HG03469 (cell line): ENCODE measurements around the gene AQR.

Experiments used
- ATAC-seq: cut with Tn5 transposase; IDR thresholded peaks from one replicate; pipeline ENCODE4 v1.9.1; 2021; ENCODE audit warnings: mild to moderate bottlenecking, moderate library complexity, moderate number of reproducible peaks; ENCODE audit not compliant: unreplicated experiment

Gene AQR

DNA sequence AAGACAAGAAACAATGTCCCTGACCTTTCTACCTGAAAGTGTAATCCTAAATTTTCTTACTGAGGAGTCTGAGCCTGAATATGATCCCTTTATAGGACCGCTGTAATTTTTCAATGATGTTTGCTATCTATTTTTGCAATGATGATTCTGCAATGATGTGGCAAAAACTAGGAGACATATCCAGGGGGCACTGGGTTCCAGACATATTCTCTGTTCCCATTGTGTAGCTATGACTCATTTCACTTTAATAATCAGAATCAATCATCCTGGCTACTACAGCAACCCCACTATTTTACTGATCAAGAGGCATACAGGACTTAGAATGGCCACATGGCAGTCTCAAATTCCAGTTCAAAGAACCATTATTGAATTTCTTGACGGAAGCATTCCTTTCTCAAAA lies 85.9 kb downstream of the AQR start:
- ATAC-seq: no peak

DNA sequence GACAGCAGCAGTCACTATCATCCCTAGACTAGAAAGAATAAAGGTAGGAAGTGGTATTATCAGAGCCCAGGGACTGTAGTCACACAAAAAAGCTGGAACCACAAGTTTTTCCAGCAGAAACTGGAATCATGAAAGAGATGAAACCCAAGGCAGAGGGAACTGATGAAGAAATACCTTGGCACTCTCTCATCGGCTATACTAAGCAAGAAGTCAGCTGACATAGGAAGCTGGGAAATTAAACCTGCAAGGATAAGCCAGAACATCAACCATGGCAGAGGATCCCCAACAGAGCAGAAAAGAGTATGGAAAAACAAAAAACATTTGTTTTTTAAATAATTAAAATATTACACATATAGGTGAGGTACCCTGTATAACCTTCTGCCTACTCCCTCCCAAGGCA lies 86.5 kb downstream of the AQR start:
- ATAC-seq: no peak

DNA sequence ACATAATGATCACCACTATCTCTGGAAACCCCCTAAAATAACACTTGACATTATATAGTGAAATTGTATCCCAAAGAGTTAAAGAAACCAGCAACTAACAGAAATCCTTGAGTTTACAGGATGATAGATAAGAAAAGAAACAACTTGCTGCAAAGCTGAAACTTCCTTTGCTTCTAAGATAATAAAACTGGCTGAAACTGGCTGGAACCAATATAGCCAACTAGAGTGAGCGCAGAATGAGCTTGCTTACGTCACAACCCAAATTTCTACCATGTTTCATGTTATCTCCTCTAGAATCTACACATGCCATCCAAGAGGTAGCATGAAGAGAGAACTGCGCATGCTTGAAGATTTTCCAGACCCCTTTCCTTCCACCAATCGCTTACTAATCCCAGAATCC lies 90.4 kb downstream of the AQR start:
- no peak for ATAC-seq

DNA sequence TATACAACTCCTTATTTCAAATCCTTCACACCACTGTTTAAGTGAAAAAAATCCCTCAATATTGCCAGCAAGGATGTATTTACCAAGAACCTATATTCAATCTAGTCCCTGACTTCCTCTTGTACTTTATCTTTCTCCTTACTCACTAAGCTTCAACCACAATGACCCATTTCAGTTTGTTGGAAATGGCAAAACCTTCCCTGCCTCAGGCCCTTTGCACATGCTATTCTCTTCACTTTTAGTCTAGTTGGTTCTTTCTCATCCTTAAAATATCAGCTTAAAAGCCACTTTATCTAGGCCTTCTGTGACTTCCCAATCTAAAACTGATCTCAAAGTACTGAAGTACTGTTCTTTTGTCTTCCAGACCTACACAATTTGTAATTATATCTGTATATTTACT lies 92.9 kb downstream of the AQR start:
- no peak for ATAC-seq

DNA sequence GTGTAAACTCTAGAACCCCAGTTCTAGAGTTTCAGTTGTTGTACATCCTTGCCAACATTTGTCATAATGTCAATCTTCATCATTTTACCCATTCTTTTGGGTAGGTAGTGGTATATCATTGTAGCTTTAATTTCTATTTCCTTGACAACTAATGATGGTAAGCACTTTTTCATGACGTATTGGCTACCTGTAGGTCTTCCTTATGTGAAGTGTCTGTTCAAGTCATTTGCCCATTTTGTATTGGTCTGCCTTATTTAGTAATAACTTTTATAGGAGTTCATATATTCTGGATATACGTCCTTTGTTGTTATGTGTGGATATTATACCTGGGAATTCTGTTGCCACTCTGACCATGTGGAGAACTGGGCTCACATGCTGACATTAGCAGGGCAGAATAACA lies 100.4 kb downstream of the AQR start:
- no peak for ATAC-seq

DNA sequence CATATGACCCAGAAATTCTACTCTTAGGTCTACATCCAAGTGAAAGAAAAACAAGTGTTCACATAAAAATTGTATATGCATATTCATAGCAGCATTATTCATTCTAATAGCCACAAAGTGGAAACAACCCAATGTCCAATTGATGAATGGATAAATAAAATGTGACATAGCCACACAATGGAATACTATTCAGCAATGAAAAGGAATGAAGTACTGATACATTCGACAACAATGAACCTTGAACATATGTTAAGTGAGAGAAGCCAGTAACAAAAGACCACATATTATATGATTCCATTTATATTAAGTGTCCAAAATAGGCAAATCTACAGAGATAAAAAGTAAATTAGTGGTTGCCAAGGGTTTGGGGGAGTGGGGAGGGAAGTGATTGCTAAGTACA lies 104.0 kb downstream of the AQR start:
- ATAC-seq: no peak

DNA sequence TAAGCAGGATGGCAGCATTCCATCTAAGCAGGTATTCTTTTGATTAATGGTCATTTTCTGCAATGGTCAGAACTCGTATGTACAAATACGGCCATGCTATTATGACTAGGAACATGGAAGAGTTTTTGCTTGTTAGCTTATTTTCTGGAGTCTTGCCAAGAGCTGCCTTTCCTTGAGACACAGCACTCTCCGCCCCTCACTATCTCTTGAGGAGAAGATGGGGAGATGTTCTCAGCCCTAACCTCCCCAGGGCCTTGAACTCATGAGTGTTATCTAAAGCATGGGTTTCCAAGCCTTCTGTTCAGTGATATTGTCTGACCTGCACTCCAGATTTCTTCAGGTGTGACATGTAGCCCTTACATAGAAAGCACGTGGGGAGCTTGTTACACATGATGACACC lies 108.3 kb downstream of the AQR start:
- ATAC-seq: no peak

DNA sequence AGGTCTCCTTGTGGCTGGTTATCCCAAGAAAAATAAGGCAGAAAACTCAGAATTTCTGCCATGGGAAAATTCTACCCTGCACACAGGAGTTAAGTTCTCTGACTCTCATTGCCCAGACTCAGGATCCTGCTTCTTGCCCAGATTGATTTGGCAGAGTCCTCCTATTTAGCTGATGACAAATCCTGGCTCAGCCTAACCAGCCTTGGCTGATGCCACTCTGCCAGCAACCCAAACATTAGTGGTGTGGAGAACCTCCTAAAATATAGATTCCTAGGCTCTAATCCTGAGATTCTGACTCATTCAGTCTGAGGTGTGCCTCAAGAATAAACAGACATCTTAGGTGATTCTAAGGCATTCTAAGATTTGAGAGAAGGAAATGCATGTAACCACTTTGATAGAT lies 113.6 kb downstream of the AQR start:
- no peak for ATAC-seq

DNA sequence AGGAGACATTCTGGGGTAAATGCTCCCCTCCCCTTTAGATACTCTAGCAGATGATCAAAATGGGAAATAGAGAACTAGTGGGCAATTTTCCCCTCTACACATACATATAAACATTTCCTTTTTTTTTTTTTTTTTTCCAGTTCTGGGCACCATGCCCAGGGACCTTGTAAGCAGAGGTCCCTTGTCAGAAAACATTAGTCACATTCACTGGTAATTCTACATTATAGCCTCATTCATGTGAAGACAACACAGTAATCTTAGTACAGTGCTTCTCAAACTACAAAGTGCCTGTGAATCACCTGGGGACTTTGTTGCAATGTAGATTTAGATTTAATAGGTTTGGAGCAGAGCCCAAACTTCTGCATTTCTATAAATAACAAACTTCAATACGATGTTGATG lies 114.1 kb downstream of the AQR start:
- ATAC-seq: no peak

DNA sequence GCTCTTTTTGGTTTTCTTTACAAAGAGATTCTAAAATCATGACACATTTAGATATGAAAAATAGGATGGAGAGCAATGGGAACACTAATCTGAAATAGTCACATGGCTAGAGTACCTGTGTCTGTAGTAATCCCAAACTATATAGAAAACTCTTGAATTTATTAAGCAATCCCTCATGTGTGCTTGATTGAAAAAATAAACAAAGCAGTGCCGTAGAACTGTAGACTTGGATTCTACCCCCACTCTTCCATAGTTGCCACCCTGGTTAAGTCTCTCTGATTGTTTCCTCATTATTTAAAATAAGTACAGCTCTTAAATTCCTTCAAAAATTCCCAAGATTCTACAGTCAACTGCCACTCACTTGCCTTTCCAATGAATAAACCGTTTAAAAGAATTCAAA lies 115.3 kb downstream of the AQR start:
- no peak for ATAC-seq

DNA sequence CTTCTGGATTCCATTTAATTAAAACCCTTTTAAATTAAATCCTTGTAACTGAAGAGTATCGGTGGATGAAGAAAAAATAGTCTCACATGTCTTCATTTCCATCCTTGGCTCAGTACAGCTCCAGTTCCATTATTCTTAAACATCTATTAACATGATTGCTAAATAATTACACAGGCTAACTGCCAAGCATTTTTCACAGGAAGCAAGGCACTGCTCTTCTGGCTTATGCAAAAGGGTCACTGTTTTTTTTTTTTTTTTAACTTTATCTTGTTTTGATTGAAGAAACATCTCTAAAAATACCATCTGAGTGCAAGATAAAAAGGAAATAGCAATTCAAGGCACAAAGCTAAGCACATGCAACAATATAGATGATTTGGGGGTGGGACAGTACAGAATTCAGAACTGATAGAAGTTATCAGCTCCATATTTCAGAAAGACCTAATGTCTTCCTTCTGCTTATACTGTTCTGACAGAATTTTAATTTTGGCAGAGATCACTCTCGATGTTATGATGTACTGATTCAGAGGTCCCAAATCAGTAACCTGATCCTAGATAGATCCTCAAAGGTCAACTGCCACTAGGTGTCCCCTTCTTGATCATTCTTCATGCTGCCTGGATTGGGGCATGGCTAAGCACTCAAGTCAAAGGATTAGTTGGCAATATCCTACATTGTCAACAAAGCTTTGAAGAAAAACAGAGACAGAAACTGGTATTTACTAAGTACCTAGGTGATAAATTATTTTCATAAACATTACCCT lies 116.4 kb downstream of the AQR start:
- no peak for ATAC-seq

DNA sequence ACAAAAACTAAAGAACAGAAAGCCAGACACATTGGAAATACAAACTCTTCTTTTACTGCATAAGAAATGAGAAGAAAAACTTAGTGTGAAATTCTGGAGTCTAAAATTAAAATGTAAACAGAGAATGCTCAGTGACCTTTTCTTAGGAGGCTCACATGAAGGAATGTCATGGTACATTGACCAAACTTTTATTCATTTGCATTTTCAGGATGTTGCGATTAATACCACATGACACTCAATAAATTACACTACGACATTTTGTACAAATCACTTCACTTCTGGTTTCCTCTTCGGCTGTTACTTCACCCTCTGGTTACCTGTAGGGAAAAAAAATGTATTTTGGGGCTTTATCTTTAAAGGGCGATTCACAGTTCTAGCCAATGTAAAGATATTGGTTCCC lies 117.8 kb downstream of the AQR start:
- ATAC-seq: no peak

DNA sequence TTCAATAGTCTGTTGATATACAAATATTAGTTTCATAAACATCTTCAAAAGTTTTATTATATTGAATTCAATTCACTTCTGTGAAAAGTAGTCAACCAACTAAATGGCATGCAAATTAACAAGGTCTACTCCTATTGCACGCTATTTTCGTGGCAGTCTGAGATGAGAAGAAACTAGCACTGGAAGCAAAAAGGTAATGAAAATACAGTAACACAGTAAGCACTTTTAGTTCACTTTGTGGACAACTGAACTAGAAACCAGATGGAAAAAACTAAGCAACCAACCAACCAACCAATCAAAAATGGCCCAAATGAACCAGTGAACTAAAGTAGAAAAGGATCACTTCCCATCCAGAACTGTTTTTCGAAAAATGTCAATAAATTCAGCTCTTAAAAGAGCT lies 118.5 kb downstream of the AQR start:
- no peak for ATAC-seq

DNA sequence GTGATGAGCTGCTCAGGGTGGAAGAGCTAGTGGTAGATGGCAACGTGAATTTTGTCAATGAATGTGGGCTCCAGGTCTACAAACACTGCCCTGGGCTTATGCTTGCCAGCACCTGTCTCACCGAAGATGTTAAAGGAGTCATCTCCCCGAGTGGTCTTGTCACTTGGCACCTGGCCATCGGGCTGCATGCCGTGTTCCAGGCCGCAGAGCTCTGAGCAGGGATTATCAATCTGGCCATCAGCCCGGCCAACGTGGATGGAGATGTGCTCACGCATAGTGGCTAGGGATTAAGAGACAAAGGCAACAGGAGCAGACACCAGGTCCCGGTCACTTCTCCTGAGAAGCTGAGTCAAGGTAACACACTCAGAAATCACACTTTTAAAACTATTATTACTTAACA lies 119.4 kb downstream of the AQR start:
- ATAC-seq: no peak

DNA sequence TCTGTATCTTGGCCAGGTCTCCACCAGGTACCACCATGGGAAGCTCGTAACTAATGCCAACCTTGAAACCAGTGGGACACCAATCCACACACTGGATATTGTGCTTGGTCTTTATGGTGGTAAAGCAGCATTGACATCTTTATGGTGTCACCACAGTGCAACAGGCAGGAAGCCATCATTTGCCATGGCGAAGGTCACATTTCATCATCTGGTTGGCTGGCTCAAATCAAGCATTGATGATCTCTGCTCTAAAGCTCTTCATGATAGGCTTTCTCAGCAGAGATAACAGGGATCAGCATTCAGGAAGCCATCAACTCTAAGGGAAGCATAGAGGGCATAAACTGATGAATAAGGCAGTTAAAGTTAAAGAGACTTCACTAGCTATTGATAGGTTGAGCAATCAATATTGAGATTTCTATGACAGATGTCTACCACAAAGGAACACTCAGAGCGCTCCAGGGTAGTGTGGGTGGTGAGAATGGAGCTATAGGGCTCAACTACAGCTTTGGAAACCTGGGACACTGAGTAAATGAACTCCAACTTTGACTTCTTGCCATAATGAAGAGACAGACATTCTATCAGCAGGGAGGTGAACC lies 120.1 kb downstream of the AQR start:
- ATAC-seq: no peak

DNA sequence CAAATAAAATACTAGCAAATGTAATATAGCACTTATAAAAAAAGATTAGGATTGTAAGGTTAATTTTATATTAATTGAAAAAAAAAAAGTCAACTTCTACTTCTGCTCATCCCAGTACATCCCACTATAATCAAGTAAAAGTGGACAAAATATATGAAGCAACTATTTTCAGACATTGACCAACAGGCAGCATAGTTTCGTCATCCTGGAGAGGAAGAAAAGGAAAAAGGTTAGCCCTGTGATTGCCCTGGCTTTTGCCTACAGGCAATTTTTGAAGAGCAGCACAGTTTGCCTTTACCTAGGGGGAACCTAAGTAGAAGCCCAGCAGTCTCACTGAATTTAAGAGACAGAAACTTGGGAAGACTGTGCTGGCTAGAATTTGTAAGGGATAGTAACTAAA lies 121.9 kb downstream of the AQR start:
- no peak for ATAC-seq

DNA sequence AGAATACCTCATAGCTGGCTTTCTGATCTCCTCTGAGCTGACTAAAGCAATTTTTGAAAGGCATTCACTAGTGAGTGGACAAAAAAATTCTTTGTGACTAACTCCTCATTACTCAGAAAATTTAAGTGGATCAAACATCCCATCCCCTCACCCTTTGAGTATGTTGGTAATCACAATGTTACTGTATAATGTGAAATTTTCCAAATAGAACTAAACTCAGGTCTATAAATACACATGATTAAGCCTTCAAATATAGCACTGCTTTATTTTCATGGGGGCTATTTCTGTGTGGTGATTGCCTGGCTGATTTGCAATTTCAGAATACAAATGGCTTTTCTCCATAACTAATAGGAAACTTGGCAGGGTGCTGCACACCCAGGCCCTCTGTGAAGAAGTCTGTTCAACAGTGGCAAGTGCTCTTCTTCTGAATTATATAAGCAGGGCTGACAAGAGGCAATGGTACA lies 128.2 kb downstream of the AQR start:
- ATAC-seq: no peak

DNA sequence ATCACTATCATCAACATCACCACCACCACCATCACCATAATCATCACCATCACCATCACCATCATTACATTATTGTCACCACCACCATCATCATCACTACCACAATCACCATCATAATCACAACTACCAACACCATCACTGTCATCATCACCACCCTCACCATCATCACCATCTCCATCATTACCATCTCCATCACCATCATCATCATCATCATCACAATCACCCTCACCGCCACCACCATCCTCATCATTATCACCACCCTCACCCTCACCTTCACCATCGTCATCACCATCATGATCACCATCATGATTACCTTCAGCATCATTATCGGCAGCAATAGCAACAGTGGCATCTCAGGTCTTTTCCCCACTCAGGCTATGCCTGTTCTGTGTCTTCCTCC lies 131.3 kb downstream of the AQR start:
- ATAC-seq: no peak

DNA sequence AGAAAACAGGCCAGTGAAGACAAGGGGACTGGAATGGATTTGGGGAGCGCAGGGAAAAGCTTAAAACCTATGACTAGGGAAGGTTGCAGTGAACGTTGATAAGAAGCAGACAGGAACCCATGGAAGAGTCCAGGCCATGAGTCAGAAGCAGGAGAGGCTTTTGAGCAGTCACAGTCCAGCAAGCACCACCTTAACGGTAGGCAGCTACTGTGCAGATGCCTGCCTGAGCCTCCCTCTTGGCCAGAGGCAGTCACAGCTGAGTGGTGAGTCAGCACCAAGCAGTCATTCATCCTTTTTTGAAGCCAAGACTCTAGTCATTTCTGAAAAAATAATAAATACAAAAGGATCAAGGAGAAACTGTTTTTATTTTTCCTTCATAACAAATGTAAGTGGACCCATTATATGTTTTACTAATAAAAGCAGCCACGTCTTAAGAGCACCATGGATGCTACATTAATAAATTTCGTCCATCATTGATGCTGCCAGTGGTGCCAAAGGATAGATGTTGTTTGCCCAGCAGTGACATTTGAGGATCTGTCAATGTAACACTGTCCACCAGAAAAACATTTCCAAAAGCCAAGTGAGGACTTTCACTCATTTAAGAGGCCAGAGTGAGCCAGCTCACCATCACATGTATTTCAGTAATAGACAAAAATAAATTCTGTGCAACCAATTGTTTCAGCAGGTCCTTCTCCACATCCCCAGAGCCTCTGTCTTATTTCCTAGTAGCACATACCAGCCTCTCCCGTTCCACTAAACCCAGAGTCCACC lies 132.1 kb downstream of the AQR start:
- ATAC-seq: no peak

DNA sequence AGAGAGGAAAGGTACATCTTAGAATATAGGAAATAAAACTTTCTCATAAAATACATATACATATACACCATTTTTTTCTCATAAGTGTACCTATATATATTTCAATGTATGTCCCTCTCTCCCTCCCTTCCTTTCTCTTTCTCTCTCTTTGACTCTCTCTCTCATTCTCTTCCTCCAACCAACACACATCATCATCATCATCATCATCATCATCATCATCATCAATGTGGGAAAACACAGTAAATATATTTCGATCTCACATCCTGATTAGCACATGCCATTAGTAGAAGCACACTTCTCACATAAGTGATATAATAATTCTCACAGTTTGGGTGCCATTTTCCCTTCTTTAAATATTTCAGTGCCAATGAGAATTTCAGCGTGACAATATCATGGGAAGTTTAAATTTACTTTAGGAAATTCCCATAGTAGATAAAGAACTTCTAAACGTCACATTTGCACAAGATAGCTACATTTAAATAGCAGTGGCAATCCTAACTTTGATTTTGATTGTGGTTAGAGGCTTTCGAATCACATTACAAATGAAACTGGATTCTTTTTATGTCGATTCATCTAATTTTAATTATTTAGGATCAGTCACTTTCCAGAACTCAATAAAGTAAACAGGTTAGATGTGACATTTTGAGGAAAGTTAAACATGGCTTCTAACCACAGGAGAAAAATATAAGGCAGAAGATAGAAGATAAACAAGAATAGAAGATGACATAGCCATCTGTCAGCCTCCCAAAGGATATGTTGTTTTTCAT lies 141.2 kb downstream of the AQR start:
- ATAC-seq: no peak

DNA sequence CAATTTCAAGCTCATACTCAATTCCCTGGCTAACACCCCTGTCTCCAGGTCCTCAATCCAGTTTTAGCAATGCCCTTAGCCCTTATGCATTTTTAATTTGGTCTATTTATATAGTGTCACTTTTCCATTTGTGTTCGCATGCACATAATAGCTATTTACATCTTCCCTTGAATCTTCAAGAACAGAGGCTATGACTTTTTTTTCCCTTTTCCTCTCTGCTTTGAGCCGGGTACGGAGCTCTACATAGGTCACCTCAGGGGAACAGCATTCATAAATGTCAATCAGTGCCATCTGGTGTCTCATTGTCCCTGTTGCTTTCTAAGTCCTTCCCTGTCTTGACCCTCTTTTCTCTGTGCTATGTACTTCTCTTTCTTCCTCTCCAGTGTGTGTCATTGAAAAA lies 147.7 kb downstream of the AQR start:
- ATAC-seq: no peak
